NT2/D1 (cell line): ENCODE results near the gene MEF2C.

ENCODE experiments used
- SUZ12 ChIP-seq: IDR thresholded peaks from 2 replicates; pipeline ENCODE4 v1.6.1; 2011; ENCODE audit not compliant: insufficient read length, insufficient read depth; ENCODE audit errors: extremely low read depth
- YY1 ChIP-seq: IDR thresholded peaks from 2 replicates; pipeline ENCODE4 v1.6.1; 2011; ENCODE audit not compliant: insufficient read length, insufficient read depth
- ZNF274 ChIP-seq: IDR thresholded peaks from 2 replicates; pipeline ENCODE4 v1.6.1; 2011; ENCODE audit warnings: mild to moderate bottlenecking, low read depth, low read length

DNA sequence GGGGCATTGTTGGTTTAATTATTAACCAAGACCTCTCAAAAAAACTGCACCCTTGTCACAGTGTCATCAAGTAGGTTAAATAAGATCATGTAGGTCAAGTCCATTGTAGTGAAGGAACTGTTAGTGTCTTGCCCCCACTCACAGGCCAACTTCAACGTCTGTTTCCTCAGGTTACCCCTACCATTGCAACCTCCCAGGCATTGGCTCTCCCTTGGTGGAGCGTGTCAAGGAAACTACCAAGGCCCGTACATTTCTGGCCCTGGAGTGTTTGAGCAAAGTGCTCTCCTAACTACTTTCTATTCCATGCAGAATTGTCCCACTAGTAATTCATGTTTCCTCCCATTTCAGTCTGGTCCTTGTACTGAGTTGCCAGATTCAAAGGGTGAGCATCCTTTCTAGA is 167.5 kb downstream of the MEF2C start:
- TF ChIP-seq YY1, result no peak
- TF ChIP-seq ZNF274, result no peak
- TF ChIP-seq SUZ12, result no peak
